ENCODE data around the gene PTPN14.
"Not testable (repeated sequence)": the region's sequence is repeated elsewhere in the genome, so short reads cannot be mapped to it uniquely, and the experiment has no call there.

The PTPN14 gene

GRCh38 chr1:214541693-214542092 lies 9.7 kb downstream of the PTPN14 start:
- DNase-seq (ENCODE audit: low read depth): no peak

GRCh38 chr1:214541206-214541605 lies 10.2 kb downstream of the PTPN14 start:
- DNase-seq (ENCODE audit: low read depth): no peak

GRCh38 chr1:214540324-214540723 lies 11.1 kb downstream of the PTPN14 start:
- no peak for DNase-seq (ENCODE audit: low read depth)

GRCh38 chr1:214538496-214538895 lies 12.9 kb downstream of the PTPN14 start:
- no peak for DNase-seq (ENCODE audit: low read depth)

- no peak for DNase-seq (ENCODE audit: low read depth)
Observed at GRCh38 chr1:214537872-214538473, 13.4 kb downstream of the PTPN14 start.

- no peak for DNase-seq (ENCODE audit: low read depth)
Observed at GRCh38 chr1:214537219-214537618, 14.2 kb downstream of the PTPN14 start.

GRCh38 chr1:214532070-214532469 lies 19.3 kb downstream of the PTPN14 start:
- no peak for DNase-seq (ENCODE audit: low read depth)

GRCh38 chr1:214525535-214526019 lies 25.8 kb downstream of the PTPN14 start:
- DNase-seq (ENCODE audit: low read depth): no peak

- DNase-seq (ENCODE audit: low read depth): no peak
Observed at GRCh38 chr1:214524824-214525223, 26.6 kb downstream of the PTPN14 start.

GRCh38 chr1:214523124-214523824 lies 28.1 kb downstream of the PTPN14 start:
- DNase-seq (ENCODE audit: low read depth): no peak

- DNase-seq (ENCODE audit: low read depth): not testable (repeated sequence)
Observed at GRCh38 chr1:214521458-214521857, 29.9 kb downstream of the PTPN14 start.

- DNase-seq (ENCODE audit: low read depth): no peak
Observed at GRCh38 chr1:214520544-214521165, 30.7 kb downstream of the PTPN14 start.

- DNase-seq (ENCODE audit: low read depth): no peak
Observed at GRCh38 chr1:214518361-214518760, 33.0 kb downstream of the PTPN14 start.

- no peak for DNase-seq (ENCODE audit: low read depth)
Observed at GRCh38 chr1:214516434-214517326, 34.7 kb downstream of the PTPN14 start.

GRCh38 chr1:214515544-214516433 lies 35.6 kb downstream of the PTPN14 start:
- DNase-seq (ENCODE audit: low read depth): no peak

- no peak for DNase-seq (ENCODE audit: low read depth)
Observed at GRCh38 chr1:214514819-214515383, 36.5 kb downstream of the PTPN14 start.

- no peak for DNase-seq (ENCODE audit: low read depth)
Observed at GRCh38 chr1:214514032-214514818, 37.2 kb downstream of the PTPN14 start.

- no peak for DNase-seq (ENCODE audit: low read depth)
Observed at GRCh38 chr1:214513394-214513793, 38.0 kb downstream of the PTPN14 start.

- no peak for DNase-seq (ENCODE audit: low read depth)
Observed at GRCh38 chr1:214511639-214511998, 39.8 kb downstream of the PTPN14 start.

Measured in stimulated activated CD8-positive, alpha-beta memory T cell treated with anti-CD3 and anti-CD28 coated beads, Interleukin-7, amount 100 ng/mL, for 24 hours (primary cell).